Medulla oblongata (tissue), 1 donor: ENCODE results near the gene MAP3K13.

ENCODE experiments used
- DNase-seq: peaks from one replicate; pipeline ENCODE4 v3.0.0-alpha.2; 2015; ENCODE audit errors: extremely low spot score

Gene MAP3K13, protein sequence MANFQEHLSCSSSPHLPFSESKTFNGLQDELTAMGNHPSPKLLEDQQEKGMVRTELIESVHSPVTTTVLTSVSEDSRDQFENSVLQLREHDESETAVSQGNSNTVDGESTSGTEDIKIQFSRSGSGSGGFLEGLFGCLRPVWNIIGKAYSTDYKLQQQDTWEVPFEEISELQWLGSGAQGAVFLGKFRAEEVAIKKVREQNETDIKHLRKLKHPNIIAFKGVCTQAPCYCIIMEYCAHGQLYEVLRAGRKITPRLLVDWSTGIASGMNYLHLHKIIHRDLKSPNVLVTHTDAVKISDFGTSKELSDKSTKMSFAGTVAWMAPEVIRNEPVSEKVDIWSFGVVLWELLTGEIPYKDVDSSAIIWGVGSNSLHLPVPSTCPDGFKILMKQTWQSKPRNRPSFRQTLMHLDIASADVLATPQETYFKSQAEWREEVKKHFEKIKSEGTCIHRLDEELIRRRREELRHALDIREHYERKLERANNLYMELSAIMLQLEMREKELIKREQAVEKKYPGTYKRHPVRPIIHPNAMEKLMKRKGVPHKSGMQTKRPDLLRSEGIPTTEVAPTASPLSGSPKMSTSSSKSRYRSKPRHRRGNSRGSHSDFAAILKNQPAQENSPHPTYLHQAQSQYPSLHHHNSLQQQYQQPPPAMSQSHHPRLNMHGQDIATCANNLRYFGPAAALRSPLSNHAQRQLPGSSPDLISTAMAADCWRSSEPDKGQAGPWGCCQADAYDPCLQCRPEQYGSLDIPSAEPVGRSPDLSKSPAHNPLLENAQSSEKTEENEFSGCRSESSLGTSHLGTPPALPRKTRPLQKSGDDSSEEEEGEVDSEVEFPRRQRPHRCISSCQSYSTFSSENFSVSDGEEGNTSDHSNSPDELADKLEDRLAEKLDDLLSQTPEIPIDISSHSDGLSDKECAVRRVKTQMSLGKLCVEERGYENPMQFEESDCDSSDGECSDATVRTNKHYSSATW

DNA sequence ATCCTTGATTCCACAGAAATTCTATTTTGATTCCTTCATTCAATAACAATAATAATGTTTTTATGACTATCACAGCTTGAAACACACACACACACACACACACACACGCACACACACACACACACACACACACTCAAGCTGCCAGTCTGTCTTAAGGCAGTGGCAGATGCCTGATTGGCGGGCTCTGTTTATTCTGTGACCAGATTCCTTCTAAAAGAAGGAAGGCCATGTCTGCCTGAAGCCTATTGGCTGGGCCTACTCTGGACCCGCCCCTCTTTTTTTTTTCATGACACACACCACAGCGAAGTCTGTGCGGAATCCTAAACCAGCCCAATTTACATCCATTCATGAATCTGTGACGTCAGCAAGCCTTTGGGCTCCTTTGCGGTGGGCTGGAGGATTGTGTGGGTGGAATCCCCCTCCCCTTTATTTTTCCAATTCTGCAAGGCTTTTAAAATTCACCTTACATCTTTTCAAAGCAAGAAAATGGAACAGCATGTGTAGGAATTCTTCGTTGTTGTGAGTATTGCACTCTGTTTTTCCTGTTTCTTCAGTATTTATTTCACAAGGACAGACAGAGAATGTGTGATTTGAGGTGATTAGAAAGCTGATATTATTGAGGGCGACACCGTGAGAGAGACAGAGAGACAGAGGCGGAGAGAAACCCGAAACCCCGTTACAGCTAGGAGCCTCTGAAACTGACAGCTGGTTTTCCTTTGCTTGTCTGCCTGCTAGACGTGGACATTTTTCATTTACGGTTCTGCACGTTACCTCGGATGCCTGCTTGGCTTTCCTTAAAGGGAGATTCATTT lies at the start of gene MAP3K13:
Gene MAP3K13, plus strand, starts transcription at position 287 of the 812 bp plus-strand sequence. CDS start 65,446 bp downstream, outside the sequence.
- DNase-seq = peak; percentile 94

DNA sequence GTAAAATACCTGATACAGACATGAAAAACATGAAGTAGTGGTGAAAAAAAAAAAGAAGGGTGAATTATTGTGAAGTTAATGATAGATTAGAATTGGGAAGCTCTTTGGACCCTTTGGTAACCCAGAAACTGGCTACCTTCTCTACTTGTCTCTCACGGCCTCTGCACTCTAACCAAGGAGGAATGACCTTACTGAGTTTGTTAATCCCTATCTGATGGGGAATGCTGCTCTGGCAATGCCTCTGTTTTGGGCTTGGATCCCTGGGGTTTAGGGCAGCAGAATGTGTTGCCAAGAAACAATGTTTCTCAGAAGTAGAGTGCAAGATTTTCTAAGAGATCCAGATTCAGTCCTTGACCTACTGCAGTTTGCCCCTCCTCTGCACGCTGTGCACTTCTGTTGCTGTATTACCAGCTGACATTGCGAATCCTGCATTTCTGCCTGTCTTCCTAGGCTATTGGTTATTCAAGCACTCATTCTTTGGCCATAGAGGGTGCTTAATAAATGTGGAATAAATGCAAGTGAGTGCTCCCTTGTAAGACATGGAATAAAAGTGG lies 49.2 kb upstream of the MAP3K13 start:
- DNase-seq = no peak

DNA sequence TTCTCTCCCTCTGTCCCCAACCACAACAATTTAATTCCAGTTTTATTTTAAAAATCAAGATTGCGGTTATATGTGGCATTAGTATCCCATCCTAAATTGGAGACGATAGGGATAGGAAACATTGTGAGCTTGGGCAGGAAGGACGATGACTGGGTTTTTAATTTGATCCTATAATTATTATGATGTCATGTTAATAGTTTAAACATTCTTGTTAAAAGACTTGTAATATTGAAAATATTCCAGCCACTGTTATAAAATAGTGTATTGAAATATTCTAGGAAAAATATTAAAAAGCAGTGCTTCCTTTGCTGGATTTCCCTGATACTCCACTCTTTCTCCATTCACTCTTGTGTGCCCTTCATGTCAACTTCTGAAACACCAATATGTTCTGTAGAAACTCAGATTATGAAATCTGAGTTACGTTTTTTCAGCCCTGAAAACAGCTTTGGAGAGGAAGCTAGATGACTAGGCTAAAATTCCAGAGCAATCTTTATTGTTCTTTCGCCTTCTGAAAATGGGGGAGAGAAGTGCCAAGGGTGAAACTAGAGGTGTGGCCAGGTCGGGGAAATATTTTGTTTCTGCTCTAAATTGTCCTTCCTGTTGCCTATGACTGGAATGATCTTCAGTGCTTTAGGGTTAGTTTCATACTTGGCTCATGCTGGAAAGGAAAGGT lies 46.1 kb upstream of the MAP3K13 start:
- no peak for DNase-seq

DNA sequence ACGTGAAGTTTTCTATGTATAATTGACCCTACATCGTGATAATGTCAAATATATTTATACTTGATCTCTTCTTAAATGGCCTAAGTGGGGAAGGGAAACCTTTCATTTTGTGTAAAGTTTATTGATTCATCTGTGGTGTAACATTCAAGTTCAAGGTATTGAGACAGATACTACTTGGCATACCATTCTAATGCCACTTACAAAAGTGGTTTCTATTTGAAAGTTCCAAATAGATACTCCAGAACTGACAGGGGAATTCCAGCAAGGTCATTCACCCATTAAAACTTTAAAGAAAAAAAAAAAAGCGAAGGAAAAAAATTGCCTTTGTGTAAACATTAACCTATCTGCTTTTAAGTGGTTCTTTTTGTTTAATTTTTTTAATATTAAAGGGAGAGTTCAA lies 45.3 kb upstream of the MAP3K13 start:
- no peak for DNase-seq

DNA sequence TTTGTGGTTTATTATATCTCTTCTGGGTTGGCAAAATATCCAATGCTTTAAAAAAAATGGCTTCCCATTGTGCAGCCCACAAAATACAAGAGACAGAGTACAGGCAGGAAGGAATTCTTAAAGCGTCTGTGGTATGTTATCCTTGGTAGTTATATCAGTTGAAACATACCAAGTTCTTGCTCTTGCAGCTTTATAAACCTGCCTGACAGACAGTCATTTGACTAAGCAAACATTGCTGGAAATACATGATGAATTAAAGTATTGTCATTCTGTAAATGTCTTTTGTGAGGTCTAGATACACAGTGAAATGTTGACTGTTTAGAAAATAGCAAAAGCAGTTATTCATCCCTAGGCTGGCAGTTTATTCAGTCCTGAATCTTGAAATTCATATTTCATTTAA lies 44.8 kb upstream of the MAP3K13 start:
- no peak for DNase-seq

DNA sequence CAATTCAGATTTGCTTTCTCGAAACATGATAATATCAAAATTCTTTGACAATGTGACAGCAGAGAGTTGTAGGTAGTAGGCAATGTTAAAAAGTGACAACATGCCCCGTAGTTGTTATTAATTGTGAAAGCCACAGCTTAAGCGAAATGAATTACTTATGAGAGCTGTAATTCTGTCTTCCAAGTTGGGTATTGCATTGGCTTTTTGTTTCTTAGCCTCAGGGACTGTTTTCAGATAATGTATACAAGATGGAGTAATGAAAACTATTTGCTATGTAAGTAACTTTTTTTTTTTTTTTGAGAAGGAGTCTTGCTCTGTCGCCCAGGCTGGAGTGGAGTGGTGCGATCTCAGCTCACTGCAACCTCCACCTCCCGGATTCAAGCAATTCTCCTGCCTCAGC lies 43.1 kb upstream of the MAP3K13 start:
- no peak for DNase-seq

DNA sequence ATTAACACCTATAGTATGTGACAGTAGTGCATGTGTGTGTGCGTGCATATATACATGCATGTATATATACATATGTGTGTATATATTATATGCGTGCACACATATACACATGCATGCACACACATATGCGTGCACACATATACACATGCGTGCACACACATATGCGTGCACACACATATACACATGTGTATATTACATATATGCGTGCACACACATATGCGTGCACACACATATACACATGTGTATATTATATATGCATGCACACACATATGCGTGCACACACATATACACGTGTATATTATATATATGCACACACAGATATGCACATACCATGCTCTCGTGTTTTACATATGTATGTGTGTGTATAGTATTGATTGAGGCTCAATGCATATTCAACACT lies 42.0 kb upstream of the MAP3K13 start:
- no peak for DNase-seq

DNA sequence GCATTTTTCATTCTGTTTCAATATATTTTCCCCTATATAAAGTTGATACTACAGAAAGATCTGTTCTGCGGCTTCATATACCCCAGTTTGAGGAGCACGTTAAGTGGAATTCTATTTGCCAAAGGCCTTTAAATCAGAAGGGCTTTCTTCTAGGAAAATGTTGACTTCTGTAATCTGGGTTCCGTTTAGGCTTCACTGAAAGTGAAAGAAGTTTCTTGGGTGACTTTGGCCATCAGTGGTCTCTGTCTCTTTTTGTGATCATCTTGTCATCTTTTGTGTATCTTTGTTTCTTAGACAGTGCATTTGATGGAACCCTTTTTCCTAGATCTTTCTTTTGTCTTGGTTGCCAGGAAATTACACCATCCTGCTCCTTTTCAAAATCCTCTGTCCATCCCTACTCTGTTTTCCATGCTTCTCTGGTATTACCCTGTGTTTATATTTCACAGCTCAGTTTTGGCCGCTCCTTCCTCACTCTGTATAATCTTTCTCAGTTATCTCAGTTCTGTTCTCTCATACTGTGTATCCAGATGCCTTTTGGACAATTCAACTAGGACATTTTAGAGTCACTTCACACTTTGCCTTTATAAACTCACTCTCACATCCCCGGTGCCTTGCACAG lies 40.7 kb upstream of the MAP3K13 start:
- DNase-seq = no peak

DNA sequence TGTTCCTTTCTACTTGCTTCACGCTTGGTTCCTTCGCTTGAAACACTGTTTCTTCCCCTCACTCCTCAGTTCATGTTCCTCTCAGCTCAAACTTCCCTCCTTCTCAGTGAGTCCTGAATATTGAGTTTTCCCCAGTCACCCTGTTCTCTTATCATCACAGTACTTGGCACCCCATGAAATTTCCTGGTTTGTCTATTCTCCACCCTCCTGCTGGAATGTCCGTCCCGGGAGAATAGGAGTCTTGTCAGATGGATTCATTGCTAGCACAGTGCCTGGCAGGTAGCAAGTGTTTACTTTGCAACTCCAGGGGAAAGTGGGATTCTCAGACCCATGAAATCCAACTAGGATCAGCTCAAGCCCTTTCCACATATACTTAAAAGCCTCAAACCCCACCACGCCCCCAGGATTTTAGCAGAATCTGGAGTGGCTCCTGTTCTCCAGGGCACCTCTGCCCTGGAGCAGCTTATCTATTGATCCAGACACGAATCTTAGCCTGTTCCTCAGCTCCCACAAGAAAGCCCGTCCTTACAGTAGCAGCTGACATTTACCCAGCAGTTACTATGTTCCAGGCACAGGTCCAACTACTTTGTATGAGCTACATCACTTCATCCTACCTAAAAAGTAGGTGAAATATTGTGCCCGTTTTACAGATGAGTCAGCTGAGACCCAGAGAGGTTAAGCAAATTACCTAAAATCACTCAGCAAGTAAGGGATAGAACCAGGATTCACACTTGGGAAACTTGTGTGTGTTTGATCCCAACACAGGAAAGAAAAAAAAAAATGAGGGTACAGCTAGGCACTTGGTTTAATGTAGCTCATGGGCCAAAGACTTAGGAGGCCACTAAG lies 36.8 kb upstream of the MAP3K13 start:
- no peak for DNase-seq

DNA sequence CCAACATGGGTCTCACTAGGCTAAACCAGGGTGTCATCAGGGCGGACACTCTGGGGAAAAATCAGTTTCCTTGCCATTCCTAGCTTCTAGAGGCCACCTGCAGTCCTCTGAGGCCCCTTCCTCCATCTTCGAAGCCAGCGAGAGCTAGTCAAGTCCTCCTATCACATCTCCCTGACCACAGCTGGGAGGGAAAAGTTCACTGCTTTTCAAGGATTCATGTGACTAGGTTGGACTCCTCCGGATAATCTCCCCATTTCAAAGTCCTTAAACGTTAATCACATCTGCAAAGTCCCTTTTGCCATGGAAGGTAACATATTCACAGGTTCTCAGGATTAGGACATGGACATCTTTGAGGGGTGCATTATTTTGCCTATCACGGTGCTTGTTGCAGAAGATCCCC lies 35.9 kb upstream of the MAP3K13 start:
- no peak for DNase-seq

DNA sequence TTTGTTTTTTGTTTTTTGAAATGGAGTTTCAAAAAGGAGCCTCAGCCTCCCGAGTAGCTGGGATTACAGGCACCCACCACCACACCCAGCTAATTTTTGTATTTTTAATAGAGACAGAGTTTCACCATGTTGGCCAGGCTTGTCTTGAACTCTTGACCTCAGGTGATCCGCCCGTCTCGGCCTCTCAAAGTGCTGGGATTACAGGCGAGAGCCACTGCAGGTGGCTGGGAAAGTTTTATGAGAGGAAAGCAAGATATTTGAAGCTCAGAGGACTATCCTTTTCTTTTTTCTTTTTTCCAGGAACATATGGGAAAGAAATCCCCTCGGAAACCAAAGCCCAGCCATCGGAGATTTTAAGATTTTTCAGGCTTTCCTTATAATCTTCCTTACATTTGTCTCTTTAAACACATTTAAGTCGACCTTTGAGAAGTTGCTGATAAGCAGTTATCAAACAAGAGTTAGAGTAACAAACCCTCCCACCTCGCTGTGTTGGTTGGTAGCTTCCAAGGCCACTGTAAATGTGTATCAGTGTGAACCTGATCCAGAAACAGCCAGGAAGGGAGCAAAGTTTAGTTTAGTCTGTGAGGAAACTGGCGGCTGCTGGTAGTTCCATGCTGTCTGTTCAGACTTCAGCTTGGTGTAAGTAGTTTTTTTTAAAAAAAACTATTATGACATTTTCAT lies 34.5 kb upstream of the MAP3K13 start:
- no peak for DNase-seq

DNA sequence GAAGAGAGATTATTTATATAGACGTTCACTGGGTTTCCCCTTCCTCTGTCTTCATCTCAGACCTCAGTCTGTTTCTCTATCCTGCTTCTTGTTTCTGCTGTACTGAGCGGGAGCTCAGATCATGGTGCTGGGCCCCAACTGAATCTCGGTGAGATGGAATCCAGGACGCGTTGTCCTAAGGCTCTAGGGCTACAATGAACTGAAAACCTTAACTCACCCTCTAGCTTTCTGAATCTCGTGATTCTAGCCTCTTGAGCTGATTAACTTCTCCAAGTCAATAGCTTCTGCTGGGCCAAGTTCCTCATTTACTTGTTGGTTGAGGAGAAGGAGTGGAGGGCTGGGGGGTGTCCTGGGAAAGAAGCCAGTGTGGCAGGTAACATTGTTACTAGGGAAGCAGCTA lies 32.7 kb upstream of the MAP3K13 start:
- DNase-seq = peak; percentile 64

DNA sequence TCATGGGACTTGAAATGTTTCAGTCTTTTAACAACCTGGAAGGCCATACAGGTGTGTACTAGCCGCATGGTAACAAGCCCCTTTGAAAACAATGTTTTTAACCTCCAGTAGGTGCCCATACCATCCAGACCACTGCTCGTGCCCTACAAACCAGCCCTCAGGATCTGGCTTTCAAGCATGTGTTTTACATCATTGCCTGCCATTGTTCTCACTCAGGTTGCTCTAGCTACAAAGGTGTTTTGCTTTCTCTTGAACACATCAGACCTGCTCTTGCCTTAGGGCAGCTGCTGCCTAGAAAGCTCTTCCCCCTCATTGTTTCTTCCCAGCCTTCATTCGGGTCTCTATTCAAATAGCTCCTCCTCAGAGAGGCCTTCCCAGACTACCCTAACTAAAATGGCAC lies 32.3 kb upstream of the MAP3K13 start:
- DNase-seq = no peak

DNA sequence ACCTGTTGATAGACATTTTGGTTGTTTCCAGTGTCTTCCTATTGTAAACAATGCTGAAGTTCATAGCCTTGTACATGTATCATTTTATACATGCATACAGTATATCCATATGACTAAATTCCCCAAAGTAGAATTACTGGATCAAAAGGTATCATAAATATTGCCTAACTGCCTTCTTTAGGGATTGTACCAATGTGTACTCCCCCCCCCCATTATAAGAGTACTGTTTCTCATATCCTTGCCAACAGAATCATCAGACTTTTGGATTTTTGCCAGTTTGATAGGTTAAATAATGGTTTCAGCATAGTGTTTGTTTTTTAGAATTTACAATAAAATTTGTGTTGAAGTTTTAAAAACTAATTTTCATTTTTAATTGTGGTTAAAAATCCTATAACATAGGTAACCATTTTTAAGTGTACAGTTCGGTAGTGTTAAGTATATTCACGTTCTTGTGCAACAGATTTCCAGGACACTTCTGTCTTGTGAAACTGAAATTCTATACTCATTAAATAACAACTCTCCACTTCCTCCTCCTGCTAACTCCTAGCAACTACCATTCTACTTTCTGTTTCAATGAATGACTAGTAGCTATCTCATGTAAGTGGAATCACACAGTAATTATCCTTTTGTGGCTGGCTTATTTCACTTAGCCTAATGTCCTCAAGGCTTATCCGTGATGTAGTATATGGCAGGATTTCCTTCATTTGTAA lies 30.8 kb upstream of the MAP3K13 start:
- DNase-seq = peak; percentile 58

DNA sequence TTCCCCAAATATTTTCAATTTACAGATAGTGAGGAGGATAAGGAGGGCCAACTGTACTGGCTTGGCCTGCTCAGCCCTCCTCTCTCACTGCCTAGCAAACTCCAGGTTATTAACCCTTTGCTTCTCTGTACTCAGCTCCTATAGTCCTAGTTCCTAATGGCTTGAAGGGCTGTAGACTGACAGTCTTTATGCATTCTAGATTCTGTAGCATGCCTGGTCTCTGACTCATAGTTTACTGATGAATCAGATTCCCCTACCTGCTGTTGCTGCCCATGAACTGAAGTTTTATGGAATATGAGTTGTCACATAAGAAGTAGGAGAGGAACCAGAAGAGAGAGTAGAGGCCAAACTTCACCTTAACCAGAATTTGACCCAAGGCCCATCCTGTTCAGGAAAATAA lies 27.1 kb upstream of the MAP3K13 start:
- no peak for DNase-seq

DNA sequence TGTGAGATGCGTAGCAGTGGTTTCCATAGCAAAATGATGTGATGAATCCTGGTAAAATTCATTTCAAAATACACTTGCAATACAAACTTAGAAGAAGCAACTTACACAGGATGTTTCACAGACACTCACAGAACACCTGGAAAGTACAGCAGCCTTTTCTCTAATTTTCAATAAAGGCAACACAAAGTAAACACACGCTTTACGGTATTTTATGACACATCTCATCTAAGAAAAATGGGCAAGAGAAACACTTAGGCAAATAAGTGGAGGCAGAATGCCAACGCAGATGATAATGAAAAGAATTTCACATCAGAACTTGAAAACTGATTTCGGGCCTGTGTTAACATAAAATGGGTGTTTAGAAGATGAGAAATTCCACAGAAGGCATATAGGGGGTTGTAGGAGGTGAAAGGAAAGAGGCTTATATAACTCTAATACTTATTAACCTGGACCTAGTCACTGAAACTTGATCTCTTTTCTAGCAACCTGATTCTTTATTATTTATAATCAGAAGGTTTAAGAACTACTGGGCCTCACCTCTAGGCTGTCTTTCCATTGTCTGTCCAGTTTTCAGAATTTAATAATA lies 25.6 kb upstream of the MAP3K13 start:
- no peak for DNase-seq

DNA sequence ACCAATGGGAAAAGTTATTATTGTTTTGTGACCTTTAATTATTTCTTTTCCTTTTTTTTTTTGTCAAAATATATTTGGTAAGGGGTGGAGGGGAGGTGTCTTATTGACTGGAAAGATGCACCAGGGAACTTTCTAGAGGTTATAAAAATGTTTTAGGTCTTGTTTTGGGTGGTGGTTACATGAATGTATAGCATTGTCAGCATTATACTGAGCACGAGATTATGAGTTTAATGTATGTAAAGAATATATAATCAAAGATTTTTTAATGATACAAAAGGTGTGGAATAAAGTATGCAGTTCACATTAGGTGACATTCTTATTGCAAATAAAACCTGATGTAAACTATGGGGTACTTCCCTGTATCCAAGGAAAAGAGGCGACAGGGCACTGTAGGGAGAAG lies 23.0 kb upstream of the MAP3K13 start:
- DNase-seq = no peak

DNA sequence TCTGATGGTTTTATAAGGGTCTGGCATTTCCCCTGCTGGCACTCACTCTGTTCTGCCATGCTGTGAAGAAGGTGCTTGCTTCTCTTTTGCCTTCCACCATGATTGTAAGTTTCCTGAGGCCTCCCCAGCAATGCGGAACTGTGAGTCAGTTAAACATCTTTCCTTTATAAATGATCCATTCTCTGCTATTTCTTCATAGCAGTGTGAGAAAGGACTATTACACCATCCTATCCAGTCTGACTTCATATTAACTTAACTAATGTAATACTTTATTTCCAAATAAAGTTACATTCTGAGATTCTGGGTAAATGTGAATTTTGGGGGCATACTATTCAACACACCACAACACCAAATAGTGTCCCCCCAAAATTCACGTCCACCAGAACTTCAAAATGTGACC lies 22.2 kb upstream of the MAP3K13 start:
- DNase-seq = no peak
